SIG-M5 treated with dmso at 0.1 percent for 504 hours (cell line): ENCODE results near the gene FARP1.

ENCODE experiments used
- DNase-seq: peaks from one replicate; lab custom pipeline; 2025; ENCODE audit not compliant: unreplicated experiment; lab: John Stamatoyannopoulos, UW

The FARP1 gene

DNA sequence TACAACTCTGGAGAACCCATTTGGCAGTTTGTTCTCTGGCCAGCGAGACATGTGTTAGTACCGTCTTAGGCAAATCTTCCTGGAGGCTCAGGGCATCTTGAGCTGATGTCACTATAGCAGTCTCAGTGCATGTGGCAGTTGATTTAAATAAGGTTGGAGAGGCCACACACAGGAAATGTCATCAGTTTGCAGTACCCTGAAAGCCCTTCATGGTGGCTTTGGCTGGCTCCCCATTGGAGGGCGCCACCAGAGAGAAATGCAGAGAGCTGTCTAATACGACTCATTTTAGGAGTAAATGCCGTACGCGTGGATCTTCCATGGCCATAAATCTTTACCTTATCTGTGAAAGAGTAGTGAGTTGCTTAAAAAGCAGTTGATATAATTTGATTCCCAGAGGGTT is 270.9 kb downstream of the FARP1 start:
- DNase-seq: no peak

DNA sequence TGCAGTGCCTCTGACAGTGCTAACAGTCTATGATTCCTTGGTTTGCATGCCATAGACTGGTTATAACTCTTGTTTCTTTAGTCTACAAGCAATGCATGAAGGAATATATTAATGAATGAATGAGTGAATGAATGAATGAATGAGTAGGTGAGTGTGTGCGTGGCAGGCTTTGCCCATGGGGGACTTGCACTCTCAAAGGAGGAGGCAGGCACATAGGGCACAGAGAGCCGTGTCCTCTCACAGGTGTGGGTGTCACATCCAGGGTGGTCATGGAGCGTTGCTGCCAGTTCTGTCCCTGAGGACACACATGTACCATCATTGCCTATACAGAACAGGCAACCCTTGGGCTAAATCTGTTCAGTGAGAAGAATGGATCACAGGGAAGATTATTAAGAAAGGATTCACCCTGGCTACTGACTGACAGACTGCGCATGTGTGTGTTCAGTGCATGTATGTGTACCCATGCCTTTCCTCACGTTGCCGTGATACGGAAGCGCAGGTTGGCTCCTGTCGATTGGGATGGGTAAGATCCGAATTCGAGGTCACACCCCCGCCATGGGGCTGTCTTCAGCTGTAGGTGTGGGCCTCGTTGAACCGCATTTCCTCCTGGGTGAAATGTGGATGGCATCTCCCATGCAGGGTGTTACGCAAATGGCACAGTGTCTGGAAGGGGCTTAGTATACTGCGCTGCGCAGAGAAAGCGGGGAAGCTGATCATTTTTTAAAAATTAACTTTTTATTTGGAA is 272.6 kb downstream of the FARP1 start:
- DNase-seq: no peak

DNA sequence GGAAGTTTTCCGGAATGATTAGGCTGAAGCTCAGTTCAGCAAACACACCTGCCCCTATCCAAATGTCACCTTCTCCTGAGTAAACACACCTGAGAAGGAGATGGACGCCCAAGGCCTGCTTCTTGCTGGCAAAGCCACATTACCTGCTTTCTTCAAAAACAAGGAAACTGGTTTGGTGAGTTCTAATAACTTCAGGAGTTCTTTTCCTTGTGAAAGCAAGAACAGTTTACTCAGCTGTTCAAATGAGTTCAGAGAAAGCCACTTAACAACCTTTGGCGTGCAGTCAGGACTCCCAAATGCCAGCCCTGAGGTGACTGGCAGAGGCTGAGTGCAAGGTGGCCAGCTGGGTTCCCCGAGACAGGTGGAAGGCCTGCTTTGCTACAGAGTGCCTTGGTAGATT is 273.5 kb downstream of the FARP1 start:
- DNase-seq: peak; percentile 59

DNA sequence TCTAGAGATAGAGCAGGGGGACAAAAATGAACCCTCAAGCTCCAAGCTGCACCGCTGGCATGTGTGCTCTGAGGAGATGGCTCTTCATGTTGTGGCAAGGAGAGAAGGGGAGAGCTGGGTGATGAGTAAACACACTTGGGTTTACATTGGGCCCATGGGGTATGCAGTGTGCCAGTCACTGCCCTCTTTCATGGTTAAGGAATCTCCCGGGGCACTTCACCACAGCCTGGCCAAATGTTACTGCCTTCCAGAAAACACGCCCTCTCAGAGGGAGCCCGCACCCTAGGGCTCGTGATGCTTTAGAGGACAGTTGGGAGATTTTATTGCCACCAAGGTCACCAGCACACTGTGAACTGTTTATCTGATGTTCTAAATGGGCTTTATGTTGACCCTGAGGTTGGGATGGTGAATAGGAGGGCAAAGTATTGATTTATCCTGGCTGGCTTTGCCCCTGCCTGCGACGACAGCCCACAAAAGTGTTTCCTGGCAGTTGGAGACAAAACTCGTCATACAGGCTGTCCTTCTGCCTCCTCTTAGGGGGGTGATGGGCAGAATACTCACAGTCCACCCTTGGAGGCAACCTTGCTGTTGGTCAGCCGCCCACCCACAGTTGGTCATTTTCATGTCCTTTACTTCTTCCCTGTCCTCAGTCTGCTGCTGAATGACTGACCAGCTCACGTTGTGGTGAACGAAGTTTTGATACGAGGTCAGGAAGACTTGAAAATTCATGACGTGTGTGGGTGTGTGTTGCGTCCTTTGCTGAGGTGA is 277.1 kb downstream of the FARP1 start:
- DNase-seq: no peak

DNA sequence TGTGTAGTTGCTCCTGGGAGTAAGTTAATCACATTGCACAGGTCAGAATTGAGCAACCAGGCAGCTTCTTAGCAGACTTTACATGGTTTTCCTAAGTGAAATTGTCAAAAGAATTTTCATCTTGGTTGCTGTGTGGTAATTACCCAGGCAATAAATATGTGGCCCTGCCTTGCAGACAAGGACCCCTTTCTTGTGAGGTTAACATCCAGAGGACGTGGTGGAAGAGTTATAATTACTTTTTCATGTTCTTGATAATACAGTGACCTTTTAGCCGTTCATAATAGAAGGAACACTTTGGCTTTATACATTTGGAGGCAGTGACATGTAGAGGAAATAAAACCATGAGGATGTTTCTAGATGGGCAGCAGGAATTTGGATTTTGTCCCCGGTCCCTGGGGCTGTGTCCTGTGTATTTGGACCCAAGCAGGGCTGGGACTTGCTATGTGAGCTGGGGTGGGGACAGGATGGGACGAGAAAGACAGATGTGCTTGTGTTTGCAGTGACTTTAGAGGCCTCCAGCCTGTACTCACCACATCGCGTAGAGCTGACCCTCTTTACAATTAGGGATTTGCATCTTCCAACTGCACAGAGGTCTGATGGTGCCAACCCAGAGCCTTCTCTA is 277.8 kb downstream of the FARP1 start:
- DNase-seq: no peak

DNA sequence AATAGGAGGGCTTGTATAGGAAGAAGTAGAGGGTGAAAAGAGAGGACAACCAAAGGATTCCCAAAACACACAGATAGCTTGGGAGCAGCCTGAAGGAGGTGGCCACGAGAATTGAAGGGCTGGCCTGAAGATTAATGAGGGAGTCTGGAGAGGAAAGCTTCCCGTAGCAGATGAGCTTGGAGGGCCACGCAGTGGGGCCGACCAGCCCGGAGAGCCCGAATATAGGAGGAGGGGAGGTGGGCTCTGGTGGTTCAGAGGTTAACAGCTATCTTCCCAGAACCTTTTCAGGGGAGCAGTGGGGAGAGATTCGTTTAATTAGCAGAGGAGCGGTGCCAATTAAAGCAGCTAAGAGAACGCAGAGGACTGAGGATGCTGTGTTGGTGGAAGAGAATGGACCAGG is 279.2 kb downstream of the FARP1 start:
- no peak for DNase-seq

DNA sequence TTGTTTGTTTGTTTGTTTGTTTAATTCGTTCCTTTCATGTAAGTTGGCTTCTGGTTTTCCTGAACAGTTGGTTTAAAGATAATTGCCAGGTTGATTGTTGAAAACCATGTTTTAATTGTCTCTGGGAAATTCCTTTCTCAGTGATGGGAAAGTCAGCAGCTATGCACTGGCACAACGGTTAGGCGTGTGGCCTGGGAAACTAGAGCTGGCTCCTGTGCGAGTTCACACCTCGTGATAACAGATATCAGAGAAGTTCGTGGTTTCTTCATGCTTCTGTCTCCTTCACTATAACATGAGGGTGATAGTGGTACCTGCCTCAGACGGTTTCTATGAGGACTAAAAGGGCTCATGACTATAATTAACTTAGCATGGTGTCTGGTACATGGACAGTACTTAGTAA is 280.5 kb downstream of the FARP1 start:
- DNase-seq: no peak

DNA sequence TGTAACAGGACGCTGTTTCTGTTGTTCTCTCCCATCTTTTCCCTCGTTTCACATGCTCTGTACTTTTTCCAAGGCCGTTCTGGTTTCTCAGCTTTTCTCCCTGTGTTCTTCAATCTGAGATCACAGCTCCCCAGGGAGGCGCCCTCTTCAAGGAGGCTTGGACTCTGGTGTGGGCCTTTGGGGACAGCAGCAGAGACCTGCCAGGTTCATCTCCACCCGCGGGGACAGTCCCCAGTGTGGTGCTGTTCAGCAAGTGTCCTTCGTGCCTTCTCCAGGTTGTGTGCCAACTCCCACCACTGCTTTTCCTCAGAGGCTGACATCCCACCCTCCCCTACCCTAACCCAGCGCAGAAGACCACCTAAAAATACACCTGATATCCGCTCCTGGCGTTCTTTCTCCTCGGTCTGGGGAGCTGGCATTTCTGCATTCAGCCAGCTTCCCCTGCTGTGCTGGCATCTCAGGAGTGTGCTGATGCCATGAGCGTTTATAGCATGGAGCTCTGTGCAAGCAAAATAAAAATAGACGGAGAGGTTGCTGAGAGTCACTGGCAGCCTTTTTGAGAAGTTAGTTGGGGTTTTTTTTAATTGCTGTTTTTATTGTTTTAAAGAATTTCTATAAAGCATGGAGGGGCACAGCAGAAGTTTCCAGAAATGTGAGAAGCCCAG is 284.6 kb downstream of the FARP1 start:
- DNase-seq: no peak

DNA sequence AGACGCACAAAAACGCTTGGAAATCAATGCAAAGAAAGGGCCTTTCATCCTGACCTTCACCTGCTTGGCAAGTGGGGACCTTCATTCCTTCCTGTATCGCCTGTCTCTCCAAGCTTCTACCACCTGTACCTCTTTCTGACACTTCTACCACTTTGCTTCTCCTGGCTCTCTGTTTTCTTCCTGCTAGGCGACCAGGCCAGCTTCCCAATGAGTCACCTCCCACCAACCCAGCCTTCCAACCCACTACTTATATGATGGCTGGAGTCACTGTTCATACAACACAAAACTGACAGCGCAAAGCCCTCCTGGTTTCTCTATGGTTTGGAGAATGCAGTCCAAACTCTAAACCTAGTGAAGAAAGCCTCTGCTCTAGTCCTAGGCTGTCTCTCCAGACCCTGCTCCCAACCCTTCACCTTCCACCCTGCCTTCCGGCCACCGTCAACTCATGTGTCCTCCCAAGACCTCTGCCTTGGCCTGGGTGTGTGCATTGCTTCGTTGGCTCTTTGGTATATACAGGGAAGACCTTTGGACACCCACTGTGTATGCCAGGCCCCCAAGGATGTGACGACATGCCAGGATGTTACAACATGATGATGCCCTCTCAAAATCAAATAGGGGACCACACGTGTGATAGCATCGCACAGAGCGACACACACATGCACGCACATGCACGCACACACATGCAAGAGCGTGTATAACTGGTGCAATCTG is 285.5 kb downstream of the FARP1 start:
- DNase-seq: no peak

DNA sequence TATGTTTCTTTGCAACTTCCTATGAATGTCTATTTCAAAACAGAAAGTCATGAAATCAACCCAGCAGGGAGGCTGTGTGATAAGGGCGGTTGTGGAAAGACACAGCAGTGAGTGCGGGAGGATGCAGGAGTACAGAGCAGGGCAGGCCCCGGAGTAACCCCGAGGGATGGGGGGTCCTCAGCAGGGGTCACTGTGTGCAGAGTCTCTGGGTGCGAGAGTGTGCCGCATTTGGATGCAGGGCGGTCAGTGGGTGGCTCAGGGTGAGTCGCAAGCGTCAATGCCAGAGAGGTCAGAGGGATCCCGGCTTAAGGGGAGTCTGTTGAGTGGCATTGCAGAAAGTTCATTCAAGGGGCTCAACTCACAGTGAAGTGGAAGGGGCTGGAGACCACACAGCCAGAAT is 286.2 kb downstream of the FARP1 start:
- no peak for DNase-seq

DNA sequence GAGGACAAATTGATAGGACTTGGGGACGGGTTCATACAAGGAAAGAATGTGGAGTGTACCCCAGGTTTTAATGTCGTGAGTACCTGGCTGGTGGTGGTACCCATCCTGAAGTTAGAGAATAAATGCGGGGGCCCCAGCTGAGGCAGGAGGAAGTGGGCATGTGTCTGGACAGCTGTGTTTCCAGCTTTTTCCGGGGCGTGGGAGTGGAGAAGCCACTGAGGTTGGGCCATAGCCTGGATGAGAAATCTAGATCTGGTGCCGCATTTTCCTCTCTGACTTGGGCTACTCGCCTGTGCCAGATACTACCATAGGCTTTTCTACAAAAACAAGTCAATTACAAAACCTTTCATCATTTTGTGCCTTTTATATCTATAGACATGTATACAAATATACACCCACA is 286.6 kb downstream of the FARP1 start:
- DNase-seq: no peak

DNA sequence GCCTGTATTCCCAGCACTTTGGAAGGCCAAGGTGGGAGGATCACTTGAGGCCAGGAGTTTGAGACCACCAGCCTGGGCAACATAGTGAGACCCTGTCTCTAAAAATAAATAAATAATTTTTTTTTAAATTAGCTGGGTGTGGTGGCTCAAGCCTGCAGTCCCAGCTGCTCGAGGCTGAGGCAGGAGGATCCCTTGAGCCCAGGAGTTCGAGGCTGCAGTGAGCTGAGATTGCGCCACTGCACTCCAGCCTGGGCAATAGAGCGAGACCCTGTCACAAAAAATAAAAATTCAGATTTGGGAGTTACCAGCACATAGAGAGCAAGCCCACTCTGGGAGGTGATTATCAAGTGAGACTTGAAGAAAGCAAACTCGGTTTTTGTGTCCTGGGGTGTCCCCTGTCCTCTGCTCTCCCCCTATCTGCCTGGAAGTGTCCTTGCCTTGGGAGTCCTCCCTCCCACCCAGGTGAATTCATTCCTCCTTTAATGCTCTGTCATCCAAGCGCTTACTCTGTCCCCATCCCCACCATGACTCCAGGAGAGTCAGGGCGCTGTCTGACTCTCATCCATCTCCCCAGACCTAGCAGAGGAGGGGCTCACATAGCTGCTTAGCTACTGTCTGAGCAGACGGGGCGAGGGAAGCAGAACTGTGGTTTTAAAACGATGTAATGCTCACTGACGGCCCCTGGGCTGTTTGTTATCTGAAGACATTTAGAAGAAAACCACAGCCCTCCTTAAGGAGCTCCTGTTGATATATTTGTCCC is 287.3 kb downstream of the FARP1 start:
- DNase-seq: no peak

DNA sequence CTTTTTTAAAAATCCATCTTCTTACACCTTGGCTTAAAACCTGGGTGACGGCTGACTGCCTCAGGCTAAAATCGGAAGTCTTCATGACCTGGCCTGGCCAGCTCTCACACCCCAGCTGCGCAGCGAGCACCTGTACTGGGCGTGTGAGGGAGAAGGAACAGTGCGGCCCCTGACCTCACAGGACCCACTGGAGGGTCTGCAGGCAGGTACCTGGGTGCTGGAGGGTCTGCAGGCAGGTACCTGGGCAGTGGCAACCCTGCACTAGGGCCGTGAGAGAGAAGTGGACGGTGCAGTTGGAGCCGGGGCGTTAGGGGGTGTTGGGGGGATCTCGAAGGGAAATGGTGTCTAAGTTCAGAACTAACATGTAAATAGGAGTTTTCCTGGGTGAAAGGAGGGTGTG is 289.7 kb downstream of the FARP1 start:
- no peak for DNase-seq

DNA sequence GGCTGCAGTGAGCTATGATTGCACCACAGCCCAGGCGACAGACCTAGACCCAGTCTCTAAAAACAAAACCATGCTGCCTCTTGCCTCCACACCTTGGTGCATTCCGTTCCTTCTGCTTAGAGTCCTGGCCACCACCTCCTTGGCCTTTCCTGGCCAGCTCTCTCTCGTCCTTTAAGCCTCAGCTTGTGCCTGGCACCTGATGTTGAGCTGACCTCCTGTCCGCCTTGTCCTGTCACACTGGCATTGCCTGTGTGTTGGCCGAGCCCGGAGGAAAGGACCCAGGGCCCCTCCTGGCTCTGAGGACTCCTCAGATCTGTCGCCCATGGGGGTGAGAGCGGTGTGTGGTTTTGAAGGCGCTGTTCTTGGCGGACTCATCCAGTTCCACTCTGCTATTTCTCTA is 290.8 kb downstream of the FARP1 start:
- no peak for DNase-seq

DNA sequence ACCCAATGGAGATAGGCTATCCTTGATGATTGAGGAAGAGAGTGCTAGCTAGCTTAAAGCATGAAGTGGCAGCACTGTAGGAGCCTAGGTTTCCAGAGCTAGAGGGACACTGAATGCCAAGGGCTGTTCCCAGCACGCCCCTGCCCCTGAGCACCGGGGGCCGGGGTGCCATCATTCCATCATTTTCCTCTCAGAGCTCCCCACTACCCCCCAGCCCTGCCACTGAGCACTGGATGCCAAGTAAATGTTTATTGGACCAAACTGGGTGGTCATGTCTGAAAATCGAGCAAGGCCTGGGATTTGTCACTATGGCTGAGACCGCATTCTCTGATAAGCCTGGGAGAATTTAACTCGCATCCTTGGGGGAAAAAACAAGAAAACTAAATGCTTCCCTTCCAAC is 291.2 kb downstream of the FARP1 start:
- no peak for DNase-seq

DNA sequence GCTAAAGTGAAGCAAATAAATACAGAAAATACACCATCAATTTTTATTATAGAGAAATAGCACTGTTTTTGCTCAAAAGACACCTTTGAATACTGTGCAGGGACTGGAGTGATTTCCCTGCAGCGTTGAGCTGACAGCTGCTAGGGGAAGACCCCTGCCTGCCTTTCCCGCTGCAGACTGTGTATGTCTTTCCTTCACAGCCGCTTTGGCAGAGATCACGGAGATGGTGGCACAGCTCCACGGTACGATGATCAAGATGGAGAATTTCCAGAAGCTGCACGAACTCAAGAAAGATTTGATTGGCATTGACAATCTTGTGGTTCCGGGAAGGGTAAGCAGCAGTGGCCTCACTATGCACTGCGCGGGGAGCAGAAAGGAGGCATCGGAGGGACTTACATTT is 292.5 kb downstream of the FARP1 start:
- no peak for DNase-seq

DNA sequence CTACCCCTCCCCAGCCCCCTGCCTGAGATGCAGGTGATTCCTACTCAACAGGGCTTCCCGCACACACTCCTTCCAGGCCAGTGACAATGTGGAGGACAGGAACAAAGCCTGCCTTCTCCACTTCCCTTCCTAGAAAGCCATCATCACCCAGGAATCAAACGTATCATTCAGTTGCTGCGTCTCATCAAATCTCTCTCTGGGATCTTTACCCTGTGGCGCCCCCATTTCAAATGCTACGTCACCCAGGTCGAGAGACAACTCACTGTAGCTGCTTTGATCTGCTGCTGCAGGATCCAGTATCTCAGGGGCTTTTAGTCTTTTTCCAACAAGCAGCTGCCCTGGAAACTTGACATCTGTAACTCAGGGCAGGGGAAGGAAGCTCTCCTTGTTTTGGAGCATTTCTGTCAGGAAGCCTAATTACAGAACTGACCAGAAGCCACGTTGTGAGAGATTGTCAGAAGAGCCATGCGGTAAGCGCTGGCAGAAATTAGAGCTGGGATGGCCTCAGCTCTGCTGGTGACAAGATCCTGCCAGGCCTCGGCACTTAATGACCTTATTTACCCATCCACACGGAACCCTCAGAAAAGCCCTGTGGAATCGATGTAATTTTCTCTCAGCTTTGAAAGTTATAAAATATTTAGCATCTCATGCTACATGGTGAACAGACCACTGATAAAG is 293.5 kb downstream of the FARP1 start:
- DNase-seq: no peak

DNA sequence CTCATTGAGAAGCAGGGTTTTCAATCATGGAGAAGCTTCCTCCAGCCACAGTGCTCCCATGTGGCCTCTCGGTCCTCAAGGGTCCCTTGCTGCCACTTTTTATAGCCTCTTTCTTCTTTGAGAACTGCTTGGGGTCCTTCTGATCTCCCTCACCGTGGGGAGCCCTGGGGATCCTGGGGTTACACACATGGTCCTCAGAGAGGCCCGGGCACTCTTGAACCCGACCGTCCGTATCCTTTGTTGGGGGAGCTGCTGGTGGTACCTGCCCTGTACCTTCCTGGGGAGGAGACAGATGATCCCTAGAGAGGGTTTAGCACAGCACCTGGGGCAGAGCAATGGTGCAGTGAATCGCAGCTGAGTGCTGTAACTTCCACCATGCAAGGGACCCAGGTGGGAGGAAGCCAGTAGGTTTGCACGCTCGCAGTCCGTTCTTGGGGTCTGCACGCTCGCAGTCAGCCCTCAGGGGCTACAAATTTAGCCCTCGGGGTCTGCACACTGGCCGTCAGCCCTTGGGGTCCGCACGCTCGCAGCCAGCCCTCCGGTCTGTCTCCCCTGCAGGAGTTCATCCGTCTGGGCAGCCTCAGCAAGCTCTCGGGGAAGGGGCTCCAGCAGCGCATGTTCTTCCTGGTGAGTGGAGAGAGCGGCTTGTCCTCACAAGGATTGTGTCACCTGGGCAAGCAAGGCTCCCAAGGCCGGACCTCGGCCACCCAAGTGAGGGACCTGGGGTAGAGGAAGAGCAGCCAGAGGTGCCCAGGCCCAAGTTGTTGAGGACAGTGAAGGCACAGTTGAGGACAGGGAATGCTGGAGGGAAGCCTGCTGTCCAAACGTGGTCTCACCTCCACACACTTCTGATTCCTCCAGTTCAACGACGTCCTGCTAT is 295.6 kb downstream of the FARP1 start:
- DNase-seq: no peak
